ENCODE measurements around the gene EPG5. TPM values are rescaled to one million over a fixed set of nuclear protein-coding genes. Genes with fewer than 3 reads are reported as not detected.

EPG5 gene
- total and polyA plus RNA-seq, 10 of the 15 experiments (the other 5 are each of a cell fraction or from before 2014, with no cell fraction given), result 1.9 to 27.7 (median 9.0) TPM

GRCh38 chr18:45874491-45875184 is 92.5 kb downstream of the EPG5 start (continued):
- TF ChIP-seq ATF2 (IDR thresholded peaks at IDR 0.05; ENCODE audit: low read length) (no peak; the same call in none of the 2 replicates), E4F1 (IDR thresholded peaks at IDR 0.05; ENCODE audit: borderline replicate concordance, partially characterized antibody) (no peak), DPF2 (IDR thresholded peaks at IDR 0.05) (peak; percentile 76; the same call in 1 of the 2 replicates), KLF5 (IDR thresholded peaks at IDR 0.05; ENCODE audit: partially characterized antibody) (peak; percentile 63), SRF (IDR thresholded peaks at IDR 0.05; ENCODE audit: low read depth in 2 of 2, low read length in 2 of 2) (no peak), TARDBP (IDR thresholded peaks at IDR 0.05; ENCODE audit: borderline replicate concordance) (no peak), BCL3 (IDR thresholded peaks at IDR 0.05; ENCODE audit: borderline replicate concordance, insufficient read depth, low read depth, low read length, poor library complexity, severe bottlenecking) (peak; percentile 52), CBFB (IDR thresholded peaks at IDR 0.05; ENCODE audit: low read depth) (peak; percentile 16; the same call in 1 of the 2 replicates), POLR2A (IDR thresholded peaks at IDR 0.05; ENCODE audit: low read depth, low read length) (no peak), ZNF384 (IDR thresholded peaks at IDR 0.05; ENCODE audit: borderline replicate concordance, low read depth, low read length) (no peak), SIN3A (IDR thresholded peaks at IDR 0.05; ENCODE audit: low read depth, low read length) (no peak), ESRRA (IDR thresholded peaks at IDR 0.05; ENCODE audit: low read length) (no peak), TAF1 (IDR thresholded peaks at IDR 0.05; ENCODE audit: borderline replicate concordance, low read depth, low read length) (no peak), RAD51 (IDR thresholded peaks at IDR 0.05) (no peak), BHLHE40 (IDR thresholded peaks at IDR 0.05; ENCODE audit: borderline replicate concordance in 1 of 2, low read depth in 2 of 2, low read length in 1 of 2) (peak; percentile 48 to 54; a peak in 1 of 4 replicates), NR2C2 (IDR thresholded peaks at IDR 0.05; ENCODE audit: borderline replicate concordance, control insufficient read depth, insufficient read length, low read depth) (no peak), SKIL (IDR thresholded peaks at IDR 0.05; ENCODE audit: low read depth, poor library complexity, severe bottlenecking) (peak; percentile 57)
- TF ChIP-seq, protein P1, sequence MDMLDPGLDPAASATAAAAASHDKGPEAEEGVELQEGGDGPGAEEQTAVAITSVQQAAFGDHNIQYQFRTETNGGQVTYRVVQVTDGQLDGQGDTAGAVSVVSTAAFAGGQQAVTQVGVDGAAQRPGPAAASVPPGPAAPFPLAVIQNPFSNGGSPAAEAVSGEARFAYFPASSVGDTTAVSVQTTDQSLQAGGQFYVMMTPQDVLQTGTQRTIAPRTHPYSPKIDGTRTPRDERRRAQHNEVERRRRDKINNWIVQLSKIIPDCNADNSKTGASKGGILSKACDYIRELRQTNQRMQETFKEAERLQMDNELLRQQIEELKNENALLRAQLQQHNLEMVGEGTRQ (IDR thresholded peaks at IDR 0.05; ENCODE audit: borderline replicate concordance, low read depth, low read length), result no peak
- TF ChIP-seq, protein P2, sequence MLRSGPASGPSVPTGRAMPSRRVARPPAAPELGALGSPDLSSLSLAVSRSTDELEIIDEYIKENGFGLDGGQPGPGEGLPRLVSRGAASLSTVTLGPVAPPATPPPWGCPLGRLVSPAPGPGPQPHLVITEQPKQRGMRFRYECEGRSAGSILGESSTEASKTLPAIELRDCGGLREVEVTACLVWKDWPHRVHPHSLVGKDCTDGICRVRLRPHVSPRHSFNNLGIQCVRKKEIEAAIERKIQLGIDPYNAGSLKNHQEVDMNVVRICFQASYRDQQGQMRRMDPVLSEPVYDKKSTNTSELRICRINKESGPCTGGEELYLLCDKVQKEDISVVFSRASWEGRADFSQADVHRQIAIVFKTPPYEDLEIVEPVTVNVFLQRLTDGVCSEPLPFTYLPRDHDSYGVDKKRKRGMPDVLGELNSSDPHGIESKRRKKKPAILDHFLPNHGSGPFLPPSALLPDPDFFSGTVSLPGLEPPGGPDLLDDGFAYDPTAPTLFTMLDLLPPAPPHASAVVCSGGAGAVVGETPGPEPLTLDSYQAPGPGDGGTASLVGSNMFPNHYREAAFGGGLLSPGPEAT (IDR thresholded peaks at IDR 0.05; ENCODE audit: low read depth), result peak; percentile 86
